Smooth muscle cell (in vitro differentiated cells): Measurements from ENCODE around the gene SLC25A34. TPM values are rescaled to one million over a fixed set of nuclear protein-coding genes. Genes with fewer than 3 reads are reported as not detected.

Experiments
- DNase-seq: peaks from one replicate; lab custom pipeline; 2025; ENCODE audit not compliant: unreplicated experiment; lab: John Stamatoyannopoulos, UW
- H2AFZ ChIP-seq: fragments of 200-600 bp; sonication (generic); 2 replicates; pipeline ENCODE4 v1.6.0; 2016; ENCODE audit warnings: antibody characterized with exemption, low read depth, mild to moderate bottlenecking
- H3F3A ChIP-seq: fragments of 200-600 bp; sonication (generic); 2 replicates; pipeline ENCODE4 v1.6.0; 2017; ENCODE audit warnings: antibody characterized with exemption, low read depth
- H3K27ac ChIP-seq: fragments of 200-600 bp; sonication (generic); 2 replicates; pipeline ENCODE4 v1.5.1; 2016; ENCODE audit warnings: low read depth, mild to moderate bottlenecking
- H3K27me3 ChIP-seq: fragments of 200-600 bp; sonication (generic); 2 replicates; pipeline ENCODE4 v1.6.1; 2016; ENCODE audit warnings: low read depth, mild to moderate bottlenecking
- H3K36me3 ChIP-seq: fragments of 200-600 bp; sonication (generic); 2 replicates; pipeline ENCODE4 v1.5.1; 2016; ENCODE audit warnings: low read depth
- H3K4me1 ChIP-seq: fragments of 200-600 bp; sonication (generic); 2 replicates; pipeline ENCODE4 v1.5.1; 2016; ENCODE audit warnings: low read depth
- H3K4me2 ChIP-seq: fragments of 200-600 bp; sonication (generic); 2 replicates; pipeline ENCODE4 v1.6.0; 2016; ENCODE audit warnings: mild to moderate bottlenecking
- H3K4me3 ChIP-seq: fragments of 200-600 bp; sonication (generic); 2 replicates; pipeline ENCODE4 v1.5.1; 2016; ENCODE audit warnings: mild to moderate bottlenecking
- H3K79me2 ChIP-seq: fragments of 200-600 bp; sonication (generic); 2 replicates; pipeline ENCODE4 v1.6.0; 2016; ENCODE audit warnings: low read depth, mild to moderate bottlenecking
- H3K9ac ChIP-seq: fragments of 200-600 bp; sonication (generic); 2 replicates; pipeline ENCODE4 v1.6.0; 2016; ENCODE audit warnings: low read depth
- H3K9me3 ChIP-seq: fragments of 200-600 bp; sonication (generic); replicated peaks from 2 replicates; pipeline ENCODE4 v1.5.1; 2016; ENCODE audit warnings: low read depth
- H4K20me1 ChIP-seq: fragments of 200-600 bp; sonication (generic); 2 replicates; pipeline ENCODE4 v1.6.0; 2016; ENCODE audit warnings: low read depth
- CTCF ChIP-seq: fragments of 200-600 bp; sonication (generic); IDR thresholded peaks from 2 replicates; pipeline ENCODE4 v1.5.1; 2017; ENCODE audit warnings: borderline replicate concordance, mild to moderate bottlenecking, antibody characterized with exemption; ENCODE audit not compliant: insufficient read depth, poor library complexity, severe bottlenecking
- WGBS: methylation state at CpG from one replicate; pipeline ENCODE4 v1.1.7; 2016; ENCODE audit warnings: low lambda C conversion rate; 5-methylcytosine and 5-hydroxymethylcytosine counted together
- polyA plus RNA-seq: library from polyadenylated mRNA; unstranded; fragments of >200 nt; fragmentation: Nextera tagmentation; extraction: Ambion mirVana; gene quantifications from 2 replicates; pipeline ENCODE4 v1.2.1, GENCODE V29; 2016
- total RNA-seq: library from RNA; depleted of rRNA; stranded (reverse); fragments of >200 nt; gene quantifications from 2 replicates; pipeline ENCODE4 v1.2.3, GENCODE V29; 2014

The SLC25A34 gene
- total and polyA plus RNA-seq, 2 experiments from 2014 or later = 0.76 to 1.6 TPM

GRCh38 chr1:15733726-15734226, 2.3 kb upstream of the SLC25A34 start:
- 96% methylated on average over 26 of the region's 27 CpGs for WGBS
- no peak overlapping the region for H3K4me3 ChIP-seq
- H4K20me1 ChIP-seq = no peaks in the 10 kb centered on the region
- H3K9ac ChIP-seq = no peak overlapping the region
- no peaks in the 10 kb centered on the region for H3K4me1 ChIP-seq
- H3K27me3 ChIP-seq = no peaks in the 10 kb centered on the region
- no peak overlapping the region for H3K27ac ChIP-seq
- no peaks in the 10 kb centered on the region for H3F3A ChIP-seq
- no peaks in the 10 kb centered on the region for H3K36me3 ChIP-seq
- no peak for TF ChIP-seq CTCF
- no peak for DNase-seq
- H3K9me3 ChIP-seq = no peaks in the 10 kb centered on the region
- no peak overlapping the region for H3K4me2 ChIP-seq
- no peak overlapping the region for H2AFZ ChIP-seq
- no peaks in the 10 kb centered on the region for H3K79me2 ChIP-seq

- Histone ChIP-seq H3K27ac (no peak overlapping the region), H3K79me2 (no peaks in the 10 kb centered on the region), H3K4me1 (no peaks in the 10 kb centered on the region), H4K20me1 (no peaks in the 10 kb centered on the region), H2AFZ (no peak overlapping the region), H3K36me3 (no peaks in the 10 kb centered on the region), H3F3A (no peaks in the 10 kb centered on the region), H3K4me2 (no peak overlapping the region), H3K27me3 (no peaks in the 10 kb centered on the region), H3K9me3 (no peaks in the 10 kb centered on the region), H3K9ac (no peak overlapping the region), H3K4me3 (no peak overlapping the region)
- TF ChIP-seq CTCF = no peak
- no peak for DNase-seq
- WGBS = 95% methylated on average over 13 of the region's 13 CpGs
Observed at GRCh38 chr1:15734296-15734695, 1.8 kb upstream of the SLC25A34 start.

- Histone ChIP-seq H4K20me1 (no peaks in the 10 kb centered on the region), H2AFZ (no peak overlapping the region), H3K36me3 (no peaks in the 10 kb centered on the region), H3K27ac (no peak overlapping the region), H3K4me2 (no peak overlapping the region), H3K4me1 (no peaks in the 10 kb centered on the region), H3F3A (no peaks in the 10 kb centered on the region), H3K4me3 (no peak overlapping the region), H3K9ac (no peak overlapping the region), H3K9me3 (no peaks in the 10 kb centered on the region), H3K79me2 (no peaks in the 10 kb centered on the region), H3K27me3 (no peaks in the 10 kb centered on the region)
- TF ChIP-seq CTCF = no peak
- no peak for DNase-seq
- 89% methylated on average over 17 of the region's 17 CpGs for WGBS
Observed at GRCh38 chr1:15734901-15735300, 1.2 kb upstream of the SLC25A34 start.

- Histone ChIP-seq H3K9ac (no peak overlapping the region), H3K79me2 (no peaks in the 10 kb centered on the region), H3K27me3 (no peaks in the 10 kb centered on the region), H3K4me2 (no peak overlapping the region), H3K27ac (no peak overlapping the region), H3K9me3 (no peaks in the 10 kb centered on the region), H3K4me1 (no peaks in the 10 kb centered on the region), H3F3A (no peaks in the 10 kb centered on the region), H2AFZ (no peak overlapping the region), H4K20me1 (no peaks in the 10 kb centered on the region), H3K4me3 (no peak overlapping the region), H3K36me3 (no peaks in the 10 kb centered on the region)
- no peak for DNase-seq
- TF ChIP-seq CTCF = no peak
- 95% methylated on average over 12 of the region's 12 CpGs for WGBS
Observed at GRCh38 chr1:15735304-15736037, 587 bp upstream of the SLC25A34 start.
